Keratinocyte (primary cell): Measurements from ENCODE around the gene FHIT. TPM values are rescaled to one million over a fixed set of nuclear protein-coding genes. Genes with fewer than 3 reads are reported as not detected.

Experiments
- DNase-seq: peaks from one replicate; pipeline ENCODE4 v3.0.0-alpha.2; 2011; ENCODE audit warnings: low read depth, missing footprints, low spot score
- FAIRE-seq: peaks from 2 replicates; lab custom pipeline; 2011; peaks lifted over from hg19 to GRCh38; lab: Jason Lieb, UNC
- H2AFZ ChIP-seq: 2 replicates; pipeline ENCODE4 v1.6.0; 2012; ENCODE audit warnings: low read length, control low read depth, inconsistent platforms; ENCODE audit not compliant: control insufficient read depth
- H3K27ac ChIP-seq: 2 replicates; pipeline ENCODE4 v1.5.1; 2011; ENCODE audit warnings: low read length; ENCODE audit not compliant: control insufficient read depth, insufficient read depth
- H3K27me3 ChIP-seq: 3 replicates; pipeline ENCODE4 v1.6.0; 2011; ENCODE audit warnings: low read length; ENCODE audit not compliant: control insufficient read depth, insufficient read depth; ENCODE audit errors: extremely low read depth
- H3K36me3 ChIP-seq, 2 experiments: 2 replicates in 1 of 2; 3 replicates in 1 of 2; pipeline ENCODE4 v1.5.1; 2011; ENCODE audit warnings: low read length in 2 of 2, mild to moderate bottlenecking in 1 of 2; ENCODE audit not compliant: control insufficient read depth in 2 of 2, insufficient read depth in 2 of 2; ENCODE audit errors: extremely low read depth in 1 of 2
- H3K4me1 ChIP-seq: 3 replicates; pipeline ENCODE4 v1.5.1; 2011; ENCODE audit warnings: low read length; ENCODE audit not compliant: control insufficient read depth, insufficient read depth; ENCODE audit errors: extremely low read depth
- H3K4me2 ChIP-seq: 3 replicates; pipeline ENCODE4 v1.6.0; 2011; ENCODE audit warnings: low read depth, low read length; ENCODE audit not compliant: control insufficient read depth, insufficient read depth; ENCODE audit errors: extremely low read depth
- H3K4me3 ChIP-seq, 3 experiments: fragments of 200-600 bp in 1 of 3; sonication (generic) in 1 of 3; 2 replicates in 2 of 3; 3 replicates in 1 of 3; pipeline ENCODE4 v1.5.1; 2011 to 2016; ENCODE audit warnings: low read length in 3 of 3, mild to moderate bottlenecking in 3 of 3, control low read depth in 2 of 3, inconsistent platforms in 1 of 3, low read depth in 1 of 3, mixed read lengths in 1 of 3, mixed run types in 1 of 3, moderate library complexity in 1 of 3; ENCODE audit not compliant: control insufficient read depth in 2 of 3, insufficient read depth in 2 of 3; ENCODE audit errors: extremely low read depth in 1 of 3
- H3K79me2 ChIP-seq: 2 replicates; pipeline ENCODE4 v1.6.0; 2012; ENCODE audit warnings: low read length; ENCODE audit not compliant: control insufficient read depth, insufficient read depth
- H3K9ac ChIP-seq: 3 replicates; pipeline ENCODE4 v1.6.0; 2011; ENCODE audit warnings: low read length; ENCODE audit not compliant: control insufficient read depth, insufficient read depth; ENCODE audit errors: extremely low read depth
- H3K9me1 ChIP-seq: 3 replicates; pipeline ENCODE4 v1.6.0; 2011; ENCODE audit warnings: low read length; ENCODE audit not compliant: control insufficient read depth, insufficient read depth; ENCODE audit errors: extremely low read depth
- H3K9me3 ChIP-seq: 2 replicates; pipeline ENCODE4 v1.5.1; 2012; ENCODE audit warnings: low read depth, low read length; ENCODE audit not compliant: control insufficient read depth
- H4K20me1 ChIP-seq: 3 replicates; pipeline ENCODE4 v1.6.0; 2011; ENCODE audit warnings: low read length; ENCODE audit not compliant: control insufficient read depth, insufficient read depth; ENCODE audit errors: extremely low read depth
- EZH2 ChIP-seq: IDR thresholded peaks from one replicate; pipeline ENCODE4 v1.6.1; 2012; ENCODE audit warnings: inconsistent platforms, mild to moderate bottlenecking, low read length, moderate library complexity
- dilution Hi-C: fragments of 300-500 bp; cut with MboI; formaldehyde crosslinking; loops from one replicate; pipeline ENCODE4 v1.7.0; 2020; ENCODE audit warnings: low sequenced_read_pairs; ENCODE audit not compliant: extremely low pct_ligation_motif_present
- polyA plus RNA-seq, 5 experiments: library from polyadenylated mRNA; depleted of rRNA in 3 of 5; stranded (reverse) in 3 of 5; stranded (forward) in 1 of 5; unstranded in 1 of 5; fragments of >200 nt; gene quantifications; 1 replicate in 1 of 5; 2 replicates in 3 of 5; 3 replicates in 1 of 5; pipeline versions ENCODE4 v1.2.1 to v1.2.3, GENCODE V29; 2011 to 2012; ENCODE audit warnings: missing spikeins in 2 of 5, low read depth in 1 of 5, low replicate concordance in 1 of 5
- TF ChIP-seq, protein P1 (sequence below), 3 experiments: IDR thresholded peaks in 1 of 3; conservative IDR thresholded peaks in 1 of 3; optimal IDR thresholded peaks in 1 of 3; 2 replicates in 2 of 3; 3 replicates in 1 of 3; pipeline versions ENCODE3 to v1.5.1; 2011; ENCODE audit warnings: low read length in 3 of 3, mild to moderate bottlenecking in 3 of 3, moderate library complexity in 2 of 3, control low read depth in 1 of 3, inconsistent platforms in 1 of 3; ENCODE audit not compliant: insufficient read depth in 2 of 3; ENCODE audit errors: extremely low read depth in 1 of 3

FHIT gene
- polyA plus RNA-seq, 1 donor (not counting 4 experiments of a cell fraction or from before 2014, with no cell fraction given) = 2.2 TPM

DNA sequence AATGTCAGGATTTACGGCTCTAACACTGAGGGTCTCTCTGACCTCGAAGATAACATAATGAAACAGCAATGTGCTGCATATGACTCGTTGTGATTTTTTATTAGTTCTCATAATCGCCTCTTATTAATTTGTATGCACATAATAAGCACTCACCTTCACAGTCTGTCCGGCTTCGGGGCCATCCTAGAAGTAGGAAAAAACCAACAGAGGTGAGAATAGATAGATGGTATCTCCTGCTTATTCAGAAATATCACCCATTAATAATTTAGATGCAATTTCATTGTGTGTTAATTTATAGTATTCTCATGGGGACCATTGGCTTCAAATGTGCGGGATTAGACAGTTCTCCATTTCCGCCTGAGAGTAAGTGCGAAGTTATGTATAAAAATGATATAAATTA lies 1240.0 kb downstream of the FHIT start:
- no peak for DNase-seq
- Histone ChIP-seq H3K27me3 (no peaks in the 10 kb centered on the region), H3K9ac (no peak overlapping the region), H3K4me3 (no peak overlapping the region), H3K36me3 (no peaks in the 10 kb centered on the region), H3K4me2 (no peak overlapping the region), H3K27ac (no peak overlapping the region), H3K4me1 (no peaks in the 10 kb centered on the region), H2AFZ (no peak overlapping the region), H4K20me1 (no peaks in the 10 kb centered on the region), H3K9me3 (no peaks in the 10 kb centered on the region), H3K79me2 (no peaks in the 10 kb centered on the region), H3K9me1 (no peaks in the 10 kb centered on the region)
- dilution Hi-C loops = no loop called here
- no peak for FAIRE-seq
- TF ChIP-seq, protein P1, sequence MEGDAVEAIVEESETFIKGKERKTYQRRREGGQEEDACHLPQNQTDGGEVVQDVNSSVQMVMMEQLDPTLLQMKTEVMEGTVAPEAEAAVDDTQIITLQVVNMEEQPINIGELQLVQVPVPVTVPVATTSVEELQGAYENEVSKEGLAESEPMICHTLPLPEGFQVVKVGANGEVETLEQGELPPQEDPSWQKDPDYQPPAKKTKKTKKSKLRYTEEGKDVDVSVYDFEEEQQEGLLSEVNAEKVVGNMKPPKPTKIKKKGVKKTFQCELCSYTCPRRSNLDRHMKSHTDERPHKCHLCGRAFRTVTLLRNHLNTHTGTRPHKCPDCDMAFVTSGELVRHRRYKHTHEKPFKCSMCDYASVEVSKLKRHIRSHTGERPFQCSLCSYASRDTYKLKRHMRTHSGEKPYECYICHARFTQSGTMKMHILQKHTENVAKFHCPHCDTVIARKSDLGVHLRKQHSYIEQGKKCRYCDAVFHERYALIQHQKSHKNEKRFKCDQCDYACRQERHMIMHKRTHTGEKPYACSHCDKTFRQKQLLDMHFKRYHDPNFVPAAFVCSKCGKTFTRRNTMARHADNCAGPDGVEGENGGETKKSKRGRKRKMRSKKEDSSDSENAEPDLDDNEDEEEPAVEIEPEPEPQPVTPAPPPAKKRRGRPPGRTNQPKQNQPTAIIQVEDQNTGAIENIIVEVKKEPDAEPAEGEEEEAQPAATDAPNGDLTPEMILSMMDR (optimal IDR thresholded peaks at IDR 0.05 in 1 of 3, IDR thresholded peaks at IDR 0.05 in 1 of 3, conservative IDR thresholded peaks at IDR 0.05 in 1 of 3; ENCODE audit: extremely low read depth in 1 of 3, insufficient read depth in 2 of 3, low read length in 3 of 3) = no peak

DNA sequence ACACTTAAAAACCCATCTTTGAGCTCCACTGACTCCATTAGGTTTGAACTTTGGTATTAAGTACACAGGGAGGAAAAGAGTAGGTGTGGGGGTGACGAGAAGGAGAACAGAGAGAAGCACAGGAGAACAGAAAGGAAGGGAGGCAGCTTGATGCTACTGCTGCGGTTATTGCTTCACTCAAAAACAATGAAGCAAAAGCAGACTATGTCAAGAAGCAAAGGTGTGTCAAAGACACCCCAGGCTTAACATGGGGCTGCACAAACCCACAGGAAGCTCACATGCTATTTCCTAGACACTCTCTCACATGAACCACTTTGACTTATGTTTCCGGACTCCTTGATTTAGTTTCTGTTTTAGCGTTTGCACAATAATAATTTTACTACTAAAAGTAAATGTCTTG lies 1240.5 kb downstream of the FHIT start:
- H3K36me3 ChIP-seq = no peaks in the 10 kb centered on the region
- no peak overlapping the region for H3K4me2 ChIP-seq
- no peak overlapping the region for H3K4me3 ChIP-seq
- TF ChIP-seq, protein P1 (optimal IDR thresholded peaks at IDR 0.05 in 1 of 3, IDR thresholded peaks at IDR 0.05 in 1 of 3, conservative IDR thresholded peaks at IDR 0.05 in 1 of 3; ENCODE audit: extremely low read depth in 1 of 3, insufficient read depth in 2 of 3, low read length in 3 of 3) = no peak
- TF ChIP-seq EZH2 = no peak
- DNase-seq = no peak
- dilution Hi-C loops = no loop called here
- no peaks in the 10 kb centered on the region for H3K4me1 ChIP-seq
- no peak for FAIRE-seq
- H3K27ac ChIP-seq = no peak overlapping the region
- no peaks in the 10 kb centered on the region for H3K9me3 ChIP-seq
- no peak overlapping the region for H3K9ac ChIP-seq
- H4K20me1 ChIP-seq = no peaks in the 10 kb centered on the region
- no peaks in the 10 kb centered on the region for H3K9me1 ChIP-seq
- no peaks in the 10 kb centered on the region for H3K27me3 ChIP-seq
- no peaks in the 10 kb centered on the region for H3K79me2 ChIP-seq
- H2AFZ ChIP-seq = no peak overlapping the region
